ENCODE data around the gene TSPAN14.
"Not testable (repeated sequence)": the region's sequence is repeated elsewhere in the genome, so short reads cannot be mapped to it uniquely, and the experiment has no call there.

Gene TSPAN14

GRCh38 chr10:80453842-80454512, at the start of gene TSPAN14:
Gene TSPAN14 (plus strand): TSS chr10:80454310. CDS start chr10:80489234, 34,924 bp downstream.
- DNase-seq, result peak; percentile 45

GRCh38 chr10:80405035-80405434, 49.1 kb upstream of the TSPAN14 start:
- no peak for DNase-seq

DNA sequence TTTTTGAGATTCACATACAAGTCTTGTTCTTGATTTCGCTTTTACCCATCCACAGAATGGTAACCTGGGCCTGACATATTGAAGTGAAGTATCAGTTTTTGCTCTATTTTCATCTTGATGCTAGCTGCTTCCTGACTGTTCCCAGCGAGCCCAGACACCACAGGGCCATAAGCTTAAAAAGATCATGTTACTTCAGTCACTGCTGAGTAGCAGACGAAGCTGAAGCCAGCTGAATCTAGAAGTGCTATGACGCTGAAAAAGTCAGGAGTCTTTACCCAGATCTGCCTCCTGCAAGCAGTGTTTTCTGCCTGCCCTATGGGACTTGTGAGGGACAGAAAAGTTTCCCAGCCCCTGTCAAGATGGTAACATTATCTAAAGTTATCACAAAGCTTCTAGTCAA, 48.5 kb upstream of the TSPAN14 start:
- DNase-seq, result no peak

- no peak for DNase-seq
Observed at GRCh38 chr10:80406204-80406603, 47.9 kb upstream of the TSPAN14 start.

GRCh38 chr10:80407812-80408241, 46.3 kb upstream of the TSPAN14 start:
- peak; percentile 47 for DNase-seq

DNA sequence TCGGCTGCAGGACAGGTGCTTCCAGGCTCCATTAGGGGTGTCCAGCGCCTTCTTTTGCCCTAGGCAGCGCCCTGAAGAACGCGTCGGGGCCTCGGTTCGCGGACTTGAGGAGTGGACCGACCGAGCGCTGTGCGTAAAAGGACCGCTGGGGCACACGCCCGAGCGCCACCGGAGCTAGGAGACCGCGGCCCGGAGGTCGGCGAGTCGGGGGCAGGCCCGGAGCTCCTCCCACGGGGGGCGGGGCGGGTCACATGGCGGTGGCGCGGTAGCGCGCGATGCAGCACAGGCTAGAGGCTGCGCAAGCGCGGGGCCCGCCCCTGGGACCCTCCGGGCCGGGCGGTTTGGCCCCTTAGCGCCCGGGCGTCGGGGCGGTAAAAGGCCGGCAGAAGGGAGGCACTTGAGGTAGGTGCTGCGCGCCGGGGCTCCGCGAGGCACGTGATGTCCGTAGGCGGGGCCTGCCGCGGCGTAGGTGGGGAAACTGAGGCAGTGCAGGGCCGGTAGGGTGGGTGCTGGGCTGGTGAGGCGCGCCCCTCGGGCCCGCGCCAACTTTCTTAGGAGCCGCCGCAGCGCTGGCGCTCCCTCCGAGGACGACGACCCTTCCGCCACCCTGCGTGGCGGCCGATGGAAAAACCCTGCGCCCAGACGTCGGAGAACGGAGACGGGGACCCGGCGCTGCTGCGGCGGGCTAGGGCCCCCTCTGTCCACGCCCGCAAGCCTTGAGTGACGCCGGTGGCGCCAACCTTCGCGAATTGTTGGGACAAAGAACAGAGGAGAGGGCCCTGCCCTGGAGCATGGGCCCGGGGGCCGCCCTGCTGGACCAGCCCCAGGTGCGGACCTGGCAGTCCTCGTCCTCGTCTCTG, 45.6 kb upstream of the TSPAN14 start, which contains the start of gene PRXL2A:
Gene PRXL2A, plus strand, starts transcription at position 310 of the 860 bp plus-strand sequence. CDS start 11,917 bp downstream, outside the sequence.
- DNase-seq, result peak; percentile 58

- DNase-seq, result no peak
Observed at GRCh38 chr10:80409121-80409520, 45.0 kb upstream of the TSPAN14 start.

DNA sequence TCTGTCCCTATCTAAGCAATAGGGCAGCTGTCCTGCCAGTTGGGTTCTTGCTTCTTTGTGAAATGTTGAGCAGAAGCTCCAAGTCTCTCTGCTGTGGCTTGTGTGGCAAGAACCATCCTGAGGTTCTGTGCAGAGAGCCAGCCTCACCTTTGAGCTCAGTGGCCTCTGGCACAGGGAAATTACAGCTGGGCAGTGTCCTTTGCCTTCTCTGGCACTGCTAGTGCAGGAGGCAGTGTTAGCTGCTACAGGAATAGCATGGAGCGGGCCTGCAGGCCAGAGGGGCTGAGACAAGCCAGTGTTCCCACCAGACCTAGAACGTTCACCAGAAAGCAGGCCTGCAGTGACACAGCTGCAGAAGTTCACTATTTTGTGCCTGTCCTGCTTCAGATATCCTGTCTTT, 44.0 kb upstream of the TSPAN14 start:
- no peak for DNase-seq

DNA sequence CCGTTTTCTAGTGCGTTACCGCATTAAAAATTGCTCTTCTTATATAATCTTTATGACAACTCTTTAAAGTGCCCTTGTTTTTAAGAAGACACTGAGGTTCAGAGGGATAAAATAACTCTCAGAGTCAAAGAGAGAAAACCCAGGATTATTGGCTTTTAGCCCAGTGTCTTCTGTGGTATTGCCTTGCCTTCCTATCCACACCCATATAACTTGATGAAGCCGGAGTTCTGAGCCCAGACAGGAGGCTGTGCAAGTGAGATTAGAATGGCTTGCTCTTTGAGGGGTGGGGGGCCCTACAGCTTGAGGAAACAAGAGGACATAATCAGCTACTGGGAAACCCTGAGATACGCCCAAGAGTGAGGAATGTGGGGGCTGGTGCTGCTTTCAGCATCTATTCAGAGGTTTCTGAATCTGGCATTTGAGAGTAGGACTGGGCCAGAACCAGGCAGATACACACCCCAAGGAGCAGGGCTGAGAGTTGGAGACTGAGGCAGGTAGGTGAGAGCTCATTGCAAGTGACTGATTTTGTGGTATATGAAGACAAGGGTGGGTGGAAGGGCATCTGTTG, 43.4 kb upstream of the TSPAN14 start:
- DNase-seq, result no peak

- DNase-seq, result no peak
Observed at GRCh38 chr10:80411267-80411668, 42.8 kb upstream of the TSPAN14 start.

DNA sequence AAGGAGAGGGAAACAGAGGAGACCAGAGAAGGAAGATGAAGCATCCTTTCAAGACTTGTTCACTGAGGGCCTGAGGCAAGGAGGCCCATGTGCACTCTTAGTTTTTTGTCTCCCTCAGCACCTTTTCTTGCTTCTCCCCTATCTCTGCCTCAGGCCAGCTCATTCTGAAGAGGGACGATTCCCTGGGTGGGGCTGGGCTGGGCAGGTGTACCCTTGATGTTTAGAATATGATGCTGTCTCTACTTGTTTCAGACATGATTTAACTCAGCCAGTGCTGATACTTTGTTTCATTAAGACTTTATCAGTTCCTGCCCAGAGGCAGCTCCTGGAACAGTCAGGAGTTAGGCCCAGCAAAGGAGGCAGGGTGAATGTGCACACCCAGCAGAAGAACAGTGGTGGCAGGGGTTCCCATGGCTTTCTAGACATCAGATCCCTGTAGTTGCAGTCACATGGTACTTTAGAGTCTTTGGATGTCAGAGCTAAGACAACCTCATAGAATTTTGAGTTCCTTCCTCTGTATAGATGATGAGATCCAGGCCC, 42.4 kb upstream of the TSPAN14 start:
- no peak for DNase-seq

DNA sequence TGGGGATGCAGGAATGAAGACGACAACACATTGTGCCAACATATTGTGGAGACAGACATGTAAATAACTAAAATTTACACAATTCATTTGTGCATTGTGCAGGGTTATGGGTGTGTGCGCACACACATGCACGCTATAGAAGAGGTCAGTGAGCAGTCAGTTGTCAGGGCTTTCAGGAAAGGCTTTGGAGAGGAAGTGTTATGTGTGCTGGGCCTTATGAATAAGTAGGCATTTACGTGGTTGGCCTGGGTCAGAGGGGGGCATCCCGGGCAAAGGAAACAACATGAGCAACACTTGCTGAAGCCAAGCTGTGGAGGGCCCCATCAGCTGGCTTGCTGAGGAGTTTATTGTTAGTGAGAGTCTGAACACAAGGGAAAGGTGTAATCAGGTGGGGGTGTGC, 41.6 kb upstream of the TSPAN14 start:
- DNase-seq, result no peak

GRCh38 chr10:80413271-80413996, 40.7 kb upstream of the TSPAN14 start:
- DNase-seq, result no peak

- DNase-seq, result peak; percentile 3
Observed at GRCh38 chr10:80414142-80414895, 39.8 kb upstream of the TSPAN14 start.

GRCh38 chr10:80415734-80416478, 38.2 kb upstream of the TSPAN14 start:
- no peak for DNase-seq

DNA sequence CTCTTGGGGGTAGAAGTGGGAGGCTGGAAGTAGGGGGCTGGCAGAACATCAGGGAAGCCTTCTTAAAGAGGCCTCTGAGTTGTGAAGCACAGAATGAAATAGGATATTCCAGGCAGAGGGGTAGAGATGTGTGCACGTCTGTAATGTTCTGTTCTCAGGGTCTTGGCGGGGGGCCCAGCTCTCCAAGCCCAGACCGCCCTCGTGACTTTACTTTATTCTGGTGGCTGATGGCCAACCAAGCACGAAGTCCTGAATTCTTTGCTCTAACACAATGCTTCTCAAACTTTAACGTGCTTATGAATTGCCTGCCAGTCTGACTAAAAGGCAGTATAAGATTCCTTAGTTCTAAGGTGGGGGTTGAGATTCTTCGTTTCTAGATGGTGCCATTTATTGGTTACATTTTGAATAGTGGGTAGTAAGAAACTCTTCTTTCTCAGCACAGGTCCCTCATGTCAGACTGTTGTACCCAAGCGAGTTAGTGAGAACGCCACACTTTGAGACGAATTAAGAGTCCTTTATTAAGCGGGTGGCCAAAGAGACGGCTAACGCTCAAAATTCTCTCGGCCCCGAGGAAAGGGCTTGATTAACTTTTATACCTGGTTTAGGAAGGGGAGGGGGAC, 37.5 kb upstream of the TSPAN14 start:
- no peak for DNase-seq

DNA sequence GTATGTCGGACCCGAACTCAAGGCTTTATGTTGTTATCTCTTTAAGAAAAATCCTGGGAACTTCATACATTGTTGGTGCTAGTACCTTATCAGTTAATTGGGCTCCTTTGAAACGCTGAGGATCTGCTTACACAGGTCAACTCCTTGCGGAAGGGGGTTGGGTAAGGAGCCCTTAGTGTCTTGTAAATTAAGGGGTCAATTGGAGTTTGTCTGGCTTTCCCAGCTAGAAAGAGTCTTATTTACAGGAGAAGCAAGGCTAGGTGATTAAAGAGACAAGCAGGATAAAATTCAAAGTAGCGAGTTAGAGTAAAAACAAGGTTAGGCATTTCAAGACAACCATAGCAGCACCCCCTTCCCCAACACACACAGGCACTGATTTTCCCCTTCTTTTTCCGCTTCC, 36.9 kb upstream of the TSPAN14 start:
- DNase-seq, result not testable (repeated sequence)

GRCh38 chr10:80421050-80421706, 32.9 kb upstream of the TSPAN14 start:
- DNase-seq, result no peak

GRCh38 chr10:80421707-80422536, 32.2 kb upstream of the TSPAN14 start:
- DNase-seq, result peak; percentile 55

Data from NCI-H526 treated with DMSO at 0.1 percent for 48 hours (cell line).